HCT116 (cell line): ENCODE data around the gene BDH1.

Source experiments
- JUND ChIP-seq: IDR thresholded peaks from 2 replicates; pipeline ENCODE4 v1.6.1; 2012
- POLR2A ChIP-seq: IDR thresholded peaks from 2 replicates; pipeline ENCODE4 v1.7.0; 2011; ENCODE audit warnings: borderline replicate concordance; ENCODE audit not compliant: insufficient read depth, insufficient read length; ENCODE audit errors: extremely low read depth
- TF ChIP-seq, protein P1 (sequence below), 3 experiments: fragments of 200-600 bp in 1 of 3; sonication (generic) in 1 of 3; IDR thresholded peaks in 2 of 3; conservative IDR thresholded peaks in 1 of 3; 2 replicates each; pipeline ENCODE4 v1.5.1; 2012 to 2017; ENCODE audit warnings: low read depth in 2 of 3, low read length in 2 of 3, antibody characterized with exemption in 1 of 3, borderline replicate concordance in 1 of 3, control low read depth in 1 of 3, mild to moderate bottlenecking in 1 of 3, mixed read lengths in 1 of 3, mixed run types in 1 of 3, moderate library complexity in 1 of 3; ENCODE audit not compliant: insufficient read depth in 1 of 3
- TF ChIP-seq, protein P2 (sequence below): IDR thresholded peaks from 2 replicates; pipeline ENCODE4 v1.6.1; 2012

DNA sequence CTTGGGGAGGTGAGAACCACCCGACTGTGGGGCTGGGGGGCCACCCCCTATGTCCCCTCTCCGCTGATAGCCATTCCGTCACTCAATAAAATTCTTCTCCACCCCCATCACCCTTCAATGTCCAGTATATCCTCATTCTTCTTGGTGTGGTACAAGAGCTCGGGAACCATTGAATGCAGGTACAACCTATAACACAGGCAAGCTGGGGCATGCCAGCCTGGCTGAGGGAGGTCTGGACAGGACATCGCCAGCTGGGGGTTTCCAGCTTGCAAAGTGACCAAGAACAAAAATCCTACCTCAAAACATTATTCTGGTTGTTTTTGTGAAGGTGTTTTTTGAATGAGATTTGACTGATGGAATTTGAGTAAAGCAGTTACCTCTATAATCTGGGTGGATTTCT, 19.6 kb upstream of the BDH1 start:
- TF ChIP-seq POLR2A (no peak), JUND (no peak)
- TF ChIP-seq, protein P1, sequence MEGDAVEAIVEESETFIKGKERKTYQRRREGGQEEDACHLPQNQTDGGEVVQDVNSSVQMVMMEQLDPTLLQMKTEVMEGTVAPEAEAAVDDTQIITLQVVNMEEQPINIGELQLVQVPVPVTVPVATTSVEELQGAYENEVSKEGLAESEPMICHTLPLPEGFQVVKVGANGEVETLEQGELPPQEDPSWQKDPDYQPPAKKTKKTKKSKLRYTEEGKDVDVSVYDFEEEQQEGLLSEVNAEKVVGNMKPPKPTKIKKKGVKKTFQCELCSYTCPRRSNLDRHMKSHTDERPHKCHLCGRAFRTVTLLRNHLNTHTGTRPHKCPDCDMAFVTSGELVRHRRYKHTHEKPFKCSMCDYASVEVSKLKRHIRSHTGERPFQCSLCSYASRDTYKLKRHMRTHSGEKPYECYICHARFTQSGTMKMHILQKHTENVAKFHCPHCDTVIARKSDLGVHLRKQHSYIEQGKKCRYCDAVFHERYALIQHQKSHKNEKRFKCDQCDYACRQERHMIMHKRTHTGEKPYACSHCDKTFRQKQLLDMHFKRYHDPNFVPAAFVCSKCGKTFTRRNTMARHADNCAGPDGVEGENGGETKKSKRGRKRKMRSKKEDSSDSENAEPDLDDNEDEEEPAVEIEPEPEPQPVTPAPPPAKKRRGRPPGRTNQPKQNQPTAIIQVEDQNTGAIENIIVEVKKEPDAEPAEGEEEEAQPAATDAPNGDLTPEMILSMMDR (IDR thresholded peaks at IDR 0.05 in 2 of 3, conservative IDR thresholded peaks at IDR 0.05 in 1 of 3; ENCODE audit: borderline replicate concordance in 1 of 3, insufficient read depth in 1 of 3, low read depth in 2 of 3, low read length in 2 of 3) = no peak
- TF ChIP-seq, protein P2, sequence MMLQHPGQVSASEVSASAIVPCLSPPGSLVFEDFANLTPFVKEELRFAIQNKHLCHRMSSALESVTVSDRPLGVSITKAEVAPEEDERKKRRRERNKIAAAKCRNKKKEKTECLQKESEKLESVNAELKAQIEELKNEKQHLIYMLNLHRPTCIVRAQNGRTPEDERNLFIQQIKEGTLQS = no peak
